K562 treated with DMSO at 1 percent for 4 hours (cell line): Measurements from ENCODE around the gene CAPN11. TPM values are rescaled to one million over a fixed set of nuclear protein-coding genes. Genes with fewer than 3 reads are reported as not detected.

Experiments
- total RNA-seq: library from RNA; unstranded; fragments of 300-600 nt; gene quantifications from 2 replicates; pipeline ENCODE4 v1.2.3, GENCODE V29; 2022; ENCODE audit not compliant: insufficient read depth

The CAPN11 gene
- total RNA-seq: 0.51 TPM in 1 of 2 replicates, not detected in the other

GRCh38 chr6:44158770-44159228 is at the start of gene CAPN11:
TSS of gene CAPN11 (plus strand) at chr6:44158820. CDS start at chr6:44158849, 29 bp downstream.

GRCh38 chr6:44127186-44128019 is 31.2 kb upstream of the CAPN11 start, which contains the start of the genes MRPL14 and TMEM63B:
TSS of gene MRPL14 (minus strand) at chr6:44127452. CDS start at chr6:44116611, 10,841 bp downstream.
TSS of gene TMEM63B (plus strand) at chr6:44127554. CDS start at chr6:44134585, 7,031 bp downstream.

GRCh38 chr6:44216677-44217331 is 58.2 kb downstream of the CAPN11 start, which contains the start of gene MYMX:
TSS of gene MYMX (plus strand) at chr6:44216926. CDS start at chr6:44217472, 546 bp downstream.

GRCh38 chr6:44223319-44224028 is 64.9 kb downstream of the CAPN11 start, which contains the start of gene SLC29A1:
TSS of gene SLC29A1 (plus strand) at chr6:44223595. CDS start at chr6:44227314, 3,719 bp downstream.

Other genes with a start within 250 kb of the CAPN11 start
- 95.2 and 107 TPM in 2 replicates for gene MRPL14, start 31.4 kb upstream of the CAPN11 start, total RNA-seq
- gene TMEM63B, start 31.3 kb upstream of the CAPN11 start, total RNA-seq: 34.8 and 50.7 TPM in 2 replicates
- not detected in 2 replicates for gene MYMX, start 58.1 kb downstream of the CAPN11 start, total RNA-seq
- gene SLC29A1, start 64.8 kb downstream of the CAPN11 start, total RNA-seq: 110 and 130 TPM in 2 replicates
- 1,233 and 1,422 TPM in 2 replicates for gene HSP90AB1, start 88.3 kb downstream of the CAPN11 start, total RNA-seq
- 78.1 and 85.6 TPM in 2 replicates for gene SLC35B2, start 98.7 kb downstream of the CAPN11 start, total RNA-seq
- 26.9 and 27.2 TPM in 2 replicates for gene NFKBIE, start 106.7 kb downstream of the CAPN11 start, total RNA-seq
- not detected in 2 replicates for gene TMEM151B, start 111.6 kb downstream of the CAPN11 start, total RNA-seq
- gene AARS2, start 154.5 kb downstream of the CAPN11 start, total RNA-seq: 12.3 and 13.6 TPM in 2 replicates
- not detected in 2 replicates for gene SPATS1, start 183.8 kb downstream of the CAPN11 start, total RNA-seq
- gene CDC5L, start 228.9 kb downstream of the CAPN11 start, total RNA-seq: 18.5 and 19.3 TPM in 2 replicates